Measurements from ENCODE around the gene FXN. TPM values are rescaled to one million over a fixed set of nuclear protein-coding genes. Genes with fewer than 3 reads are reported as not detected.
"Not testable (repeated sequence)": the region's sequence is repeated elsewhere in the genome, so short reads cannot be mapped to it uniquely, and the experiment has no call there.

The FXN gene
- total RNA-seq, 2 experiments from 2014 or later: 14.1 to 15.2 TPM

DNA sequence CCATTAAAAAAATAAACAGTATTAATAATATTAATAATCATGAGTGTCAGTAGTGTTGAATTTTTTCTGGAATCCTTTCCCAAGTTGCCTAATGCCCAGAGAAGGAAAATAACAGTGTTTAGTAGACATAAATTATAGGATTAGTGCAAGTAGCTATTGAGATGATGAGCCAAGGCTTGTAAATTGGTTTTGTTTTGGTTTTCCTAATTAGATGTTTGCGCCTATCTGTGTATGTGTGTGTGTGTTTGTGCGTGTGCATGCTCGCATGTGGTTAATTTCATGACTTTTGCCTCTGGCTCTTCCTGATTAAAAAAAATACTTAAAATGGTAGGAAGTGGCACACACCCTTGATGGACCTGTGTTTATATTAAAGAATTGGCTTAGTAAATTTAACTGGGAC is 55.4 kb downstream of the FXN start:
- CTCF ChIA-PET: no interaction called here
- Mint-ChIP-seq H3K9me3 (no peaks in the 10 kb centered on the region), H3K4me1 (ENCODE audit: low read depth) (no peaks in the 10 kb centered on the region), H3K27me3 (no peaks in the 10 kb centered on the region), H3K4me3 (no peak overlapping the region), H3K27ac (no peak overlapping the region), H3K36me3 (no peaks in the 10 kb centered on the region)
- intact Hi-C loops (cut with micrococcal nuclease): no loop called here
- DNase-seq: no peak
- POLR2A ChIA-PET: no interaction called here

DNA sequence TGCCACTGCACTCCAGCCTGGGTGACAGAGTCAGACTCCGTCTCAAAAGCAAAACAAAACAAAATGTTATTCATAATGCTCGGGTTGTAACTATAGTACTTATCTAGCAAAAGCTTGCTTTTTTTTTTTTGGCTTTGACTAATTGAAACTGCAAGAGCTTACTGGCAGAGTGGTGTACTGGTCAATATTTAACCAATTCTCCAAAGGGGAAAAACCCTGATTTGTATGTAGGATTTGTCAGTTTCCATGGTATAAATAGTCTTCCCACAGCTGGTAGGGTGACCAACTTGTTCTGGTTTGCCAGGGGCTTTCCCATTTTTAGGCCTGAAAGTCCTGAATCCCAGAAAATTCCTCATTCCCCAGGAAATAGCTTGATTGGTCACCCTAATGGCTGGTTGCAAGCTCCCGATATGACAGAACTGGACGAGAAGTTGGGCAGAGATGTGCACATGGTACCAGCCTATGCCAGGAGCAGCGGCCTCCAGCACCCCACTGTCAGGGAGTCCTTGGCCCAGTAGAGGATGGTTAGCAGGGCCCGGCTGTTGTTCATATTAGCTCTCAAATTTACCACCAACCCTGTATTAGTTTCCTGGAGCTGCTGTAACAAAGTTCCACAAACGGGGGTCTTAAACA is 58.0 kb downstream of the FXN start:
- ChIA-PET POLR2A (no interaction called here), CTCF (interaction anchor here (0.7 to 1.8 kb wide), 4 partner anchors 40 to 187 kb away, joined by 3 to 5 read pairs (median 3); no protein-coding TSS in a partner anchor)
- no peaks in the 10 kb centered on the region for H3K9me3 Mint-ChIP-seq
- H3K36me3 Mint-ChIP-seq: no peaks in the 10 kb centered on the region
- H3K4me1 Mint-ChIP-seq (ENCODE audit: low read depth): no peaks in the 10 kb centered on the region
- no peak overlapping the region for H3K4me3 Mint-ChIP-seq
- H3K27me3 Mint-ChIP-seq: no peaks in the 10 kb centered on the region
- intact Hi-C loops (cut with micrococcal nuclease): no loop called here
- DNase-seq: no peak
- H3K27ac Mint-ChIP-seq: no peak overlapping the region

DNA sequence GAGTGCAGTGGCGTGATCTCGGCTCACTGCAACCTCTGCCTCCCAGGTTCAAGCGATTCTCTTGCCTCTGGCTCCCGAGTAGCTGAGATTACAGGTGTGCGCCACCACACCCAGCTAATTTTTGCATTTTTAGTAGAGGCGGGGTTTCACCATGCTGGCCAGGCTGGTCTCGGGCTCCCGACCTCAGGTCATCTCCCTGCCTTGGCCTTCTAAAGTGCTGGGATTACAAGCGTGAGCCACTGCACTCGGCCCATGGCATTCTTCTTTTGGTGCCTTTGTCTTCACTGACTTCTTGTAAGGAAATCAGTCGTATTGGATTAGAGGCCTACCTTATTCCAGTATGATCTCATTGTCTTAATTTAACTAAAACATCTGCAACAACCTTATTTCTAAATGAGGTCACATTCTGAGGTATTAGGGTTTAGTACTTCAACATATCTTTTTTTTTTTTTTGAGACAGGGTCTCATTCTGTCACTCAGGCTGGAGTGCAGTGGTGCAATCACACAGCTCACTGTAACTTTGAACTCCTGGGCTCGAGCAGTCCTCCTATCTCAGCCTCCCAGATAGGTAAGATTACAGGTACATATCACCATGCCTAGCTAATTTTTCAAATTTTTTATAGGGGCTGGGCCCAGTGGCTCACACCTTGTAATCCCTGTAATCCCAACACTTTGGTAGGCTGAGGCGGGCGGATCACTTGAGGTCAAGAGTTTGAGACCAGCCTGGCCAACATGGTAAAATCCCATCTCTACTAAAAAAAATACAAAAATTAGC is 59.0 kb downstream of the FXN start:
- POLR2A ChIA-PET; H3K36me3 Mint-ChIP-seq; H3K4me3 Mint-ChIP-seq; H3K4me1 Mint-ChIP-seq (ENCODE audit: low read depth); intact Hi-C loops (cut with micrococcal nuclease); DNase-seq; H3K27ac Mint-ChIP-seq; H3K9me3 Mint-ChIP-seq; H3K27me3 Mint-ChIP-seq: not testable (repeated sequence)
- CTCF ChIA-PET: interaction anchor here (0.8 to 1.8 kb wide), 2 partner anchors 41 to 99 kb away, joined by 3 to 5 read pairs; no protein-coding TSS in a partner anchor

DNA sequence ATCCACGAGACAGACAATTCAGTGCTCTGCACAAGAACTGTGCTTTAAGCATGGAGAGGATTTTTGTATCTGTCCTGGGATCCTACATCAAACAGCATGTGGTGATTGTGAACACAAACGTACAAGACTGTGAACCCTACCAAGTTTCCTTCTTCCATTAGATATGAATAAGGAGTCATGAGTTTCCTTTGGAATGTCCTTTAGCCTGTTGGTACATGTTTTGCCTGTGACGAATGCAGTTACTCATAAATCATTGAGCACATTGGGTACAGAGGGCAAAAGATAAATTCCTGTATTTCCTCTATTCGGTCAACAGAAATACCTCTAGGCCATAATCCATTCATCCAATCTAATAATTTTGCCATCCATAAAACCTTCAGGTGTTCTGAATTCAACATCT is 61.5 kb downstream of the FXN start:
- no peaks in the 10 kb centered on the region for H3K9me3 Mint-ChIP-seq
- no peak overlapping the region for H3K27ac Mint-ChIP-seq
- CTCF ChIA-PET: no interaction called here
- no peaks in the 10 kb centered on the region for H3K4me1 Mint-ChIP-seq (ENCODE audit: low read depth)
- no peak overlapping the region for H3K4me3 Mint-ChIP-seq
- POLR2A ChIA-PET: interaction anchor here (1.0 kb wide), 1 partner anchor 25 kb away, joined by 3 read pairs; no protein-coding TSS in a partner anchor
- H3K27me3 Mint-ChIP-seq: no peaks in the 10 kb centered on the region
- no peaks in the 10 kb centered on the region for H3K36me3 Mint-ChIP-seq
- DNase-seq: no peak
- intact Hi-C loops (cut with micrococcal nuclease): no loop called here

DNA sequence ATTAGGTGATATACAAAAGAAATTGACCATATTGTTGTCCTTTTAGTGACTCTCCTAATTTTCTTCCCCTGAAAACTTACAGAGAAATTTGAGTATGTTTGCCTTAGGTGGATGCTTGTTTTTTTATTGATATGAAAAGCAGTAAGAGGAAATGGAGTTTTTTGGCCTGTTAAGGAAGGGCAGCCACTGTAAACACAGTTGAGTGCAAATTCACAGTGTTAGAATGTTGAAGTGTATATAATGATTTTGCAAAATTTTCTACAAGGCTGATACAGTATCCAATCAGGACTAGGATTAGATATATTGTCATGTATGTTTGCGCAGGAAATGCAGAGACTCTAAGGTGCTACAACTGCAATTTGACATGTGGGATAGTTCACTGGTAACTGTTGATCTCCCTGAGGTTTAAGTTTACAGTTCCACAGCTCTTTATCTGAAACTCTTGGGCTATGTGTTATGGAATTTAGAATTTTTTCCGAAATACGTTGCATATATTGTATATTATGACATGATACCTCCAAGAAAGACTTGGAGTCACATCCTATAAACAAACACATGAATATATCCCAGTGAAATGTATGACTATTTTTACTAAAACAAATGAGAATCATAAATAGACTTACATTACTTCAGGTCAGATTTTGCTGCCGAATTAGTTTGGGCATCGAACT is 62.5 kb downstream of the FXN start:
- H3K4me3 Mint-ChIP-seq: no peak overlapping the region
- POLR2A ChIA-PET: no interaction called here

DNA sequence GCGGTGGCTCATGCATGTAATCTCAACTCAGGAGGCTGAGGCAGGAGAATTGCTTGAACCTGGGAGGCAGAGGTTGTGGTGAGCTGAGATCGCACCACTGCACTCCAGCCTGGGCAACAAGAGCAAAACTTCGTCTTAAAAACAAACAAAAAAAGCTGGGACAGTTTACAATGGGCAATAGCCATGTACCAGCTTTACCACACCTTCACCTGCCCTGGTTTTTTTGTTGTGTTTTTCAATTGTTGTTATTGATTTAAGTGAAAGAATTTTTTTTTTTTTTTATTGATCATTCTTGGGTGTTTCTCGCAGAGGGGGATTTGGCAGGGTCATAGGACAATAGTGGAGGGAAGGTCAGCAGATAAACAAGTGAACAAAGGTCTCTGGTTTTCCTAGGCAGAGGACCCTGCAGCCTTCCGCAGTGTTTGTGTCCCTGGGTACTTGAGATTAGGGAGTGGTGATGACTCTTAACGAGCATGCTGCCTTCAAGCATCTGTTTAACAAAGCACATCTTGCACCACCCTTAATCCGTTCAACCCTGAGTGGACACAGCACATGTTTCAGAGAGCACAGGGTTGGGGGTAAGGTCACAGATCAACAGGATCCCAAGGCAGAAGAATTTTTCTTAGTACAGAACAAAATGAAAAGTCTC is 67.9 kb downstream of the FXN start:
- H3K36me3 Mint-ChIP-seq; H3K27me3 Mint-ChIP-seq; POLR2A ChIA-PET; H3K4me1 Mint-ChIP-seq (ENCODE audit: low read depth); DNase-seq; H3K27ac Mint-ChIP-seq; H3K4me3 Mint-ChIP-seq; H3K9me3 Mint-ChIP-seq; intact Hi-C loops (cut with micrococcal nuclease): not testable (repeated sequence)
- CTCF ChIA-PET: interaction anchor here (0.6 kb wide), 1 partner anchor 213 kb away, joined by 3 read pairs; no protein-coding TSS in a partner anchor

More for the DNA sequence above, 62.5 kb downstream of the FXN start:
- H3K27ac Mint-ChIP-seq: no peak overlapping the region
- H3K36me3 Mint-ChIP-seq: no peaks in the 10 kb centered on the region
- H3K4me1 Mint-ChIP-seq (ENCODE audit: low read depth): no peaks in the 10 kb centered on the region
- H3K9me3 Mint-ChIP-seq: no peaks in the 10 kb centered on the region
- no peak for DNase-seq
- CTCF ChIA-PET: no interaction called here
- H3K27me3 Mint-ChIP-seq: no peaks in the 10 kb centered on the region
- intact Hi-C loops (cut with micrococcal nuclease): no loop called here

DNA sequence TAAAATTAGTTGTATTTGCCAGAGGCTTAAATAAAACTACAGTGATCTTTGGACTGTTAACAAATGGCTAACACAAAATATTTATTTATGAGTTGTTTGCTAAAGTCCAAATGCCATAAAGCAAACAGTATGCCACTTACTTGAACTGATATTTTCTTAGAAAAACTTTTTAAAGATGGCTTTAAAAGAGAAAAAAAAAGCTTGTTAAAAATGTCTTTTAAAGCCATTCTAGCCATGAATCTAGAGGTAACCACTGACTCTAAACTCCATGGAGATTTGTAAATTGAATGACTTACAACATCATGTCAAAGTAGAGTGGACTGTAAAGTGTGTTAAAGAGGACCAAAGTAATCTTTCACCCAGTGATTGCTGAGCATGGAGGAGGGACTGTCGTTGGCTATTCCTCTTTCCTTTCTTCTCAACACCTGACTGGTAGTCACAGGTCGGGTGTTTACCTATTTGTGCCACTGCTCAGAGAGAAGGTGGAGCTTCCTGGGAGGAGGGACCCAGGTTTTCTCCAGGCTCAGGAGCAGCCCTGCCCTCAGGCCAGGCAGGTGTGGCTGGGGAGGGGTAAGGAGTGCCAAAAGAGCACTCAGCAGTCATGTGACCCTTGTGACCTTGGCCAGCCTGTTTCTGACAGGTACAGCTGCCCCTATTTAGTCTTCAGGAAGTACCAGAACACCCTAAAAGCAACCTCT is 69.4 kb downstream of the FXN start:
- Mint-ChIP-seq H3K4me3 (no peak overlapping the region), H3K4me1 (ENCODE audit: low read depth) (no peaks in the 10 kb centered on the region), H3K36me3 (no peaks in the 10 kb centered on the region), H3K9me3 (no peaks in the 10 kb centered on the region), H3K27ac (no peak overlapping the region), H3K27me3 (no peaks in the 10 kb centered on the region)
- DNase-seq: no peak
- intact Hi-C loops (cut with micrococcal nuclease): no loop called here
- ChIA-PET POLR2A (interaction anchor here (0.6 kb wide), 1 partner anchor 86 kb away, joined by 3 read pairs; no protein-coding TSS in a partner anchor), CTCF (no interaction called here)

DNA sequence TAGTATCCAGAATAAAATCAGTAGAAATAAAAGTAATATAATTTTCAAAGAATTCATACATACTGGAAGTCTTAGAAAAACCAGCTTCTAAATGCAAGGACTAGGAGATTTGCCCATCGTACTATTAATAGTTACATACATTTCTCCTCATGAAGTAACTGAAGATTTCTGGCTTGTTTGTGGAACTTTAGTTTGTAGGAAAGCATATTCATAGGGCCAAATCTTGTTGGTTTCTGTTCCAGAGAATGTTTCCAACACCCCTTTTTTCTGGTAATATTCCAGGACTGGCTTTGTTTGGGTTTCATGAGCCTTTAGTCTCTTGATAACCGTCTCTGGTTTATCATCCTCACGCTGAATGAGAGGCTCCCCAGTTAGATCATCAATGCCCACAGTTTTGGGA is 72.2 kb downstream of the FXN start:
- intact Hi-C loops (cut with micrococcal nuclease): no loop called here
- Mint-ChIP-seq H3K27ac (no peak overlapping the region), H3K27me3 (no peaks in the 10 kb centered on the region), H3K4me3 (no peak overlapping the region), H3K4me1 (ENCODE audit: low read depth) (no peaks in the 10 kb centered on the region), H3K36me3 (no peaks in the 10 kb centered on the region), H3K9me3 (no peaks in the 10 kb centered on the region)
- no peak for DNase-seq
- ChIA-PET CTCF (no interaction called here), POLR2A (no interaction called here)

DNA sequence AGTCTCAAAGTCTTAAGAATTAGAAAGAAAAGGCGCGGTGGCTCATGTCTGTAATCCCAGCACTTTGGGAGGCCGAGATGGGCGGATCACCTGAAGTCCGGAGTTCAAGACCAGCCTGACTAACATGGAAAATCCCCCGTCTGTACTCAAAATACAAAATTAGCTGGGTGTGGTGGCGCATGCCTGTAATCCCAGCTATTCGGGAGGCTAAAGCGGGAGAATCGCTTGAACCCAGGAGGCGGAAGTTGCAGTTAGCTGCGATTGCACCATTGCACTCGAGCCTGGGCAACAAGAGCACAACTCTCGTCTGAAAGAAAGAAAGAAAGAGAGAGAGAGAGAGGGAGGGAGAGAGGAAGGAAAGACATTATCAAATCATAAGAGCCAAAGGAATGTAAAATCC is 73.2 kb downstream of the FXN start:
- intact Hi-C loops (cut with micrococcal nuclease); H3K9me3 Mint-ChIP-seq; H3K36me3 Mint-ChIP-seq; CTCF ChIA-PET; H3K4me1 Mint-ChIP-seq (ENCODE audit: low read depth); H3K4me3 Mint-ChIP-seq; DNase-seq; H3K27me3 Mint-ChIP-seq; POLR2A ChIA-PET; H3K27ac Mint-ChIP-seq: not testable (repeated sequence)

DNA sequence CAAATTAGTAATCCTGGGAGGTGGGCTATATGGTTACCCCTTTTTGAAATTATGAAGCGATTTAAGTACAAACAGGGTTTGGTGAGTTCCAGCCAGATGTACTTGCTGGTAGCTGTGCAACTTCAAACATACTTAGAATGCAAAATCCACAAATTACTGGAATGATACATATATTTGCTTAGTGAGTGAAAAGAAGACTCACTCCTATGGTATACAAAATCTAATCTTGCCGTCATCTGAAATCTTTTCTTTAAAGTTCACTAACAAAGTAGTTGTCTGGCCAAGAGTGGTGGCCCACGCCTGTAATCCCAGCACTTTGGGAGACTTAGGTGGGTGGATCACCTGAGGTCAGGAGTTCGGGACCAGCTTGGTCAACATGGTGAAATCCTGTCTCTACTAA is 73.6 kb downstream of the FXN start:
- Mint-ChIP-seq H3K27ac (no peak overlapping the region), H3K4me3 (no peak overlapping the region), H3K4me1 (ENCODE audit: low read depth) (no peaks in the 10 kb centered on the region), H3K36me3 (no peaks in the 10 kb centered on the region), H3K9me3 (no peaks in the 10 kb centered on the region), H3K27me3 (no peaks in the 10 kb centered on the region)
- intact Hi-C loops (cut with micrococcal nuclease): no loop called here
- DNase-seq: no peak
- CTCF ChIA-PET: no interaction called here
- POLR2A ChIA-PET: no interaction called here

DNA sequence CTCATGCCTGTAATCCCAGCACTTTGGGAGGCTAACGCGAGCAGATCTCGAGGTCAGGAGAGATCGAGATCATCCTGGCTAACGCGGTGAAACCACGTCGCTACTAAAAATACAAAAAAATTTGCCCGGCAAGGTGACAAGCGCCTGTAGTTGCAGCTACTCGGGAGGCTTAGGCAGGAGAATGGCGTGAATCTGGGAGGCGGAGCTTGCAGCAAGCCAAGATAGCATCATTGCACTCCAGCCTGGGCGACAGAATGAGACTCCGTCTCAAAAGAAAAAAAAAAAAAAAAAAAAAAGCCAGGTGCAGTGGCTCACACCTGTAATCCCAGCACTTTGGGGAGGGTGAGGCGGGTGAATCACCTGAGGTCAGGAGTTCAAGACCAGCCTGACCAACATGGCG is 77.1 kb downstream of the FXN start:
- H3K4me1 Mint-ChIP-seq (ENCODE audit: low read depth); intact Hi-C loops (cut with micrococcal nuclease); DNase-seq; H3K27me3 Mint-ChIP-seq; H3K9me3 Mint-ChIP-seq; POLR2A ChIA-PET; CTCF ChIA-PET; H3K36me3 Mint-ChIP-seq; H3K27ac Mint-ChIP-seq; H3K4me3 Mint-ChIP-seq: not testable (repeated sequence)

DNA sequence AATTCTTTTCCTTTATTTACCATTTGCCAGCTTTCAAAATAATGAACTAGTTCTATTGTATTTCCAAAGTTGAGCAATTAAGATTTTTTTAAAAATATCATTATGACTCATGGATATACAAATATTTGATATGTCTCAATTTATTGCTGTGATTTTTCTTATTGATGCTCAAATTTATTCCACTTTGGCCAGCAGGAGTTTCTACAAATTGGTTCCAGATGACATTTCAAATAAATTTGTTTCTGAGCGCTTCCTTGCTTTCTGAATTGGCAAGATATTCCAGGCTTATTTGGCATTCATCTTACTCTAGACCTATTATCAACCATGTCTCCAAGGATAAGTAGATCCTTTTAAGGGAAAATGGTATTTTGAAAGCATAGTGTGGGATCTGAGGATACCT is 80.1 kb downstream of the FXN start:
- Mint-ChIP-seq H3K4me1 (ENCODE audit: low read depth) (no peaks in the 10 kb centered on the region), H3K27ac (no peak overlapping the region), H3K27me3 (no peaks in the 10 kb centered on the region), H3K9me3 (no peaks in the 10 kb centered on the region), H3K4me3 (no peak overlapping the region), H3K36me3 (no peaks in the 10 kb centered on the region)
- intact Hi-C loops (cut with micrococcal nuclease): no loop called here
- ChIA-PET CTCF (no interaction called here), POLR2A (no interaction called here)
- no peak for DNase-seq

All from activated CD4-positive, alpha-beta memory T cell treated with anti-CD3 and anti-CD28 coated beads for 36 hours (primary cell).